ENCODE data around the gene CHST5. TPM values are rescaled to one million over a fixed set of nuclear protein-coding genes. Genes with fewer than 3 reads are reported as not detected.

The CHST5 gene
- total RNA-seq, 2 experiments from 2014 or later, result not detected

- Histone ChIP-seq H3K9me3 (ENCODE audit: control insufficient read depth in 1 of 2, insufficient read depth in 1 of 2, low read length in 2 of 2) (peaks cover 0 to 7% of the 10 kb centered on the region in 2 experiments), H3K36me3 (ENCODE audit: insufficient read depth, low read length) (no peaks in the 10 kb centered on the region), H3K27me3 (ENCODE audit: control insufficient read depth in 1 of 2, insufficient read depth in 2 of 2, low read length in 2 of 2) (peaks cover 22 to 29% of the 10 kb centered on the region in 2 experiments), H3K4me3 (ENCODE audit: low read length) (no peak overlapping the region), H3K4me1 (ENCODE audit: insufficient read depth, low read length) (peaks cover 8% of the 10 kb centered on the region), H3K27ac (ENCODE audit: low read depth in 1 of 2, low read length in 2 of 2) (no peak overlapping the region)
- intact Hi-C loops (cut with DNase I, micrococcal nuclease), result no loop called here
- ChIA-PET CTCF (no interaction called here), POLR2A (interaction anchor here (1.5 kb wide), 1 partner anchor 23 kb away, joined by 4 read pairs; no protein-coding TSS in a partner anchor)
- ATAC-seq (ENCODE audit: poor library complexity) (no peak), DNase-seq (no peak)
- H3K4me3 Mint-ChIP-seq, result peak overlapping the region; percentile 68
- H3K36me3 Mint-ChIP-seq (ENCODE audit: low read depth), result no peaks in the 10 kb centered on the region
- TF ChIP-seq CTCF (IDR thresholded peaks at IDR 0.05), result no peak
- H3K4me1 Mint-ChIP-seq (ENCODE audit: low read depth), result peaks cover 9% of the 10 kb centered on the region
- no peak overlapping the region for H3K27ac Mint-ChIP-seq
- H3K27me3 Mint-ChIP-seq, result peaks cover 45% of the 10 kb centered on the region
- no peaks in the 10 kb centered on the region for H3K9me3 Mint-ChIP-seq
These were observed 41.7 kb downstream of the CHST5 start for GRCh38 chr16:75494184-75494583.

- intact Hi-C loops (cut with DNase I, micrococcal nuclease), result no loop called here
- Histone ChIP-seq H3K9me3 (ENCODE audit: control insufficient read depth in 1 of 2, insufficient read depth in 1 of 2, low read length in 2 of 2) (peaks cover 0 to 7% of the 10 kb centered on the region in 2 experiments), H3K27me3 (ENCODE audit: control insufficient read depth in 1 of 2, insufficient read depth in 2 of 2, low read length in 2 of 2) (peaks cover 22 to 23% of the 10 kb centered on the region in 2 experiments), H3K36me3 (ENCODE audit: insufficient read depth, low read length) (no peaks in the 10 kb centered on the region), H3K27ac (ENCODE audit: low read depth in 1 of 2, low read length in 2 of 2) (no peak overlapping the region), H3K4me1 (ENCODE audit: insufficient read depth, low read length) (peaks cover 8% of the 10 kb centered on the region), H3K4me3 (ENCODE audit: low read length) (no peak overlapping the region)
- ChIA-PET POLR2A (no interaction called here), CTCF (no interaction called here)
- peaks cover 9% of the 10 kb centered on the region for H3K4me1 Mint-ChIP-seq (ENCODE audit: low read depth)
- no peak for TF ChIP-seq CTCF (IDR thresholded peaks at IDR 0.05)
- DNase-seq (no peak), ATAC-seq (ENCODE audit: poor library complexity) (no peak)
- H3K36me3 Mint-ChIP-seq (ENCODE audit: low read depth), result no peaks in the 10 kb centered on the region
- no peak overlapping the region for H3K27ac Mint-ChIP-seq
- H3K4me3 Mint-ChIP-seq, result no peak overlapping the region
- peaks cover 47% of the 10 kb centered on the region for H3K27me3 Mint-ChIP-seq
- H3K9me3 Mint-ChIP-seq, result no peaks in the 10 kb centered on the region
These were observed 44.0 kb downstream of the CHST5 start for GRCh38 chr16:75491876-75492275.

DNA sequence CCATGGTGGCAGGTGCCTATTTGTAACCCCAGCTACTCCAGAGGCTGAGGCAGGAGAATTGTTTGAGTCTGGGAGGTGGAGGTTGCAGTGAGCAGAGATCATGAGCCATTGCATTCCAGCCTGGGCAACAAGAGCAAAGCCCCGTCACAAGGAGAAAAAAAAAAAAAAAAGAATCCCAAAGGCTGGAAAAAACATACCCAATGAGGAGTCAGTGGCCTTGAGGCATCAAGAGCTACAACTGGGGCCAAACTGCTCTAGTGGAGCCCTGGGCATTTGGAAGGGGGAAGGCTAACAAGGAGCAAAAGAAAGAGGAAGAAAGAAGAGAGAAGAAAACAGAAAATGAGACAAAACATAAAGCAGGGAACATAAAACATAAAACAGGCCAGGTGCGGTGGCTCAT, 47.6 kb downstream of the CHST5 start:
- Histone ChIP-seq H3K36me3 (ENCODE audit: insufficient read depth, low read length) (no peaks in the 10 kb centered on the region), H3K27me3 (ENCODE audit: control insufficient read depth in 1 of 2, insufficient read depth in 2 of 2, low read length in 2 of 2) (peaks cover 7 to 8% of the 10 kb centered on the region in 2 experiments), H3K9me3 (ENCODE audit: control insufficient read depth in 1 of 2, insufficient read depth in 1 of 2, low read length in 2 of 2) (no peaks in the 10 kb centered on the region), H3K4me3 (ENCODE audit: low read length) (no peak overlapping the region), H3K4me1 (ENCODE audit: insufficient read depth, low read length) (no peaks in the 10 kb centered on the region), H3K27ac (ENCODE audit: low read depth in 1 of 2, low read length in 2 of 2) (no peak overlapping the region)
- CTCF ChIA-PET, result no interaction called here
- intact Hi-C loops (cut with DNase I, micrococcal nuclease), result no loop called here
- POLR2A ChIA-PET, result no interaction called here
- Mint-ChIP-seq H3K27ac (no peak overlapping the region), H3K4me3 (no peak overlapping the region), H3K9me3 (no peaks in the 10 kb centered on the region), H3K36me3 (ENCODE audit: low read depth) (no peaks in the 10 kb centered on the region), H3K4me1 (ENCODE audit: low read depth) (no peaks in the 10 kb centered on the region), H3K27me3 (peaks cover 38% of the 10 kb centered on the region)
- no peak for ATAC-seq (ENCODE audit: poor library complexity)
- no peak for TF ChIP-seq CTCF (IDR thresholded peaks at IDR 0.05)
- DNase-seq, result no peak
